HG02884 (cell line): ENCODE results near the gene PIP.
"Not testable (repeated sequence)": the region's sequence is repeated elsewhere in the genome, so short reads cannot be mapped to it uniquely, and the experiment has no call there.

Experiments
- ATAC-seq: cut with Tn5 transposase; IDR thresholded peaks from one replicate; pipeline ENCODE4 v1.9.1; 2021; ENCODE audit warnings: mild to moderate bottlenecking, moderate library complexity; ENCODE audit not compliant: unreplicated experiment

Gene PIP, protein sequence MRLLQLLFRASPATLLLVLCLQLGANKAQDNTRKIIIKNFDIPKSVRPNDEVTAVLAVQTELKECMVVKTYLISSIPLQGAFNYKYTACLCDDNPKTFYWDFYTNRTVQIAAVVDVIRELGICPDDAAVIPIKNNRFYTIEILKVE

DNA sequence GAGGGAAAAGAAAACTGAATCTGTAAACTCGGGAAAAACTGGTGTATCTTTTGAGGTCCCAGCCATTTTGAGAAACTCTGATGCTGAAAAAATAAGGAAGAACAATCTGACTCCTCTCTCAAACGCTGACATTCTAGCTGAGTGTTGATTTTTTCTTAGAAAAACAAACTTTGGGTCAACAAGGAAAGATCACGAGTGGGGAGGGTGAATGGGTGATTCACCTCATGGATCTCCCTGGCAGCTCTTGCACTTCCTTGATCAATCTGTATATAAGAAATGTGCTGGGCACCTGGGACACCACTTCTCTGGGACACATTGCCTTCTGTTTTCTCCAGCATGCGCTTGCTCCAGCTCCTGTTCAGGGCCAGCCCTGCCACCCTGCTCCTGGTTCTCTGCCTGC lies at the start of gene PIP:
Gene PIP (plus strand): TSS at position 297 of the 400 bp plus-strand sequence. CDS start 40 bp downstream, at position 337.
- no peak for ATAC-seq

DNA sequence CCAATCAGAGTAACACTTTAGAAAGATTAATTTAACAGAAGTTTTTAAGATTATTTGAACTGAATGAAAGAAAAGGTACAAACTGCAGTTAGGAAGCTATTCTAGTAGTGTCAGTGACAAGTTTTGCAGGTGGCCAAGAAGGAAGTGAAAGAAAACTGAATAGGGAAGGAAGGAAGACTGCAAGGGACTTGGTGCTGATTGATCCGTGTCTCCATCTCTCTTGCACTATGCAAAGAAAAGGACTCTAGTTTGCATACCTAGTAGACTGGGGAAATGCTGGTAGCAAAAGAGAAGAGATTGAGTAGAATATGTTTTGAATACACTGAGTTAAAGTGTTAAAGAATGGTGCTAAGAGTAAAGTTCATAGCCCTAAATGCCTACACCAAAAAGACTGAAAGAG lies 46.8 kb upstream of the PIP start:
- ATAC-seq: peak; percentile 65

DNA sequence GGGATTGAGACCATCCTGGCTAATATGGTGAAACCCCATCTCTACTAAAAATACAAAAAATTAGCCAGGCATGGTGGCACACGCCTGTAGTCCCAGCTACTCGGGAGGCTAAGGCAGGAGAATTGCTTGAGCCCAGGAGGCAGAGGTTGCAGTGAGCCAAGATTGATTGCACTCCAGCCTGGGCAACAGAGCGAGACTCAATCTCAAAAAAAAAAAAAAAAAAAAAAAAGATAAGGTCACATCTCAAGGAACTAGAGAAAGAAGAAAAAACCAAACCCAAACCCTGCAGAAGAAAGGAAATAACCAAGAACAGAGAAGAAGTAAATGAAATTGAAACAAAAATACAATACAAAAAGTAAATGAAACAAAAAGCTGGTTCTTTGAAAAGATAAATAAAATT lies 46.3 kb upstream of the PIP start:
- ATAC-seq: not testable (repeated sequence)

DNA sequence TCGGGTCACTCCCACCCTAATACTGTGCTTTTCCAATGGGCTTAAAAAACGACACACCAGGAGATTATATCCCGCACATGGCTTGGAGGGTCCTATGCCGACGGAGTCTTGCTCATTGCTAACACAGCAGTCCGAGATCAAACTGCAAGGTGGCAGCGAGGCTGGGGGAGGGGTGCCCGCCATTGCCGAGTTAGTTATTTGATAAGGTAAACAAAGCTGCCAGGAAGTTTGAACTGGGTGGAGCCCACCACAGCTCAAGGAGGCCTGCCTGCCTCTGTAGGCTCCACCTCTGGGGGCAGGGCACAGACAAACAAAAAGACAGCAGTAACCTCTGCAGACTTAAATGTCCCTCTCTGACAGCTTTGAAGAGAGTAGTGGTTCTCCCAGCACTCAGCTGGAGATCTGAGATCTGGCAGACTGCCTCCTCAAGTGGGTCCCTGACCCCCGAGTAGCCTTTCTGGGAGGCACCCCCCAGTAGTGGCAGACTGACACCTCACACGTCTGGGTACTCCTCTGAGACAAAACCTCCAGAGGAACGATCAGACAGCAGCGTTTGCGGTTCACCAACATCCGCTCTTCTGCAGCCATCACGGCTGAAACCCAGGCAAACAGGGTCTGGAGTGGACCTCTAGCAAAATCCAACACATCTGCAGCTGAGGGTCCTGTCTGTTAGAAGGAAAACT lies 43.2 kb upstream of the PIP start:
- not testable (repeated sequence) for ATAC-seq

DNA sequence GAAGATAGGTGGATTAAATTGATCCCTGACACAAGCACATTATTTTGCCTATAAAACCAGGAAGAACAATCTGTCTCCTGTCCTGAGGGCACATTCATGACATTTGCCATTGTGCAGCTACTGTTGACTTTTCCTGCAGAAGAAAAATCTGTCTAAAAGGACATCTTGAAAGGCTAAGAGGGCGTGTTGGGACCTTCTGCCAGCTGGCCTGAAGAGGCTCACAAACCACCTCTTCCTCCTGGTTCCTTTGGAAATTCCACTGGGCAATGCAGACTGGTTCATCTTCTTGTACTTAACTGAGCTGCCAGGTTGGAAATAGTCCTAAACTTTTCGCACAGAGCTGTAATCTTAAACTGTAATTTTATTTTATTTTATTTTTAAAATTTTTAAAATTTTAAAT lies 35.7 kb upstream of the PIP start:
- ATAC-seq: no peak

DNA sequence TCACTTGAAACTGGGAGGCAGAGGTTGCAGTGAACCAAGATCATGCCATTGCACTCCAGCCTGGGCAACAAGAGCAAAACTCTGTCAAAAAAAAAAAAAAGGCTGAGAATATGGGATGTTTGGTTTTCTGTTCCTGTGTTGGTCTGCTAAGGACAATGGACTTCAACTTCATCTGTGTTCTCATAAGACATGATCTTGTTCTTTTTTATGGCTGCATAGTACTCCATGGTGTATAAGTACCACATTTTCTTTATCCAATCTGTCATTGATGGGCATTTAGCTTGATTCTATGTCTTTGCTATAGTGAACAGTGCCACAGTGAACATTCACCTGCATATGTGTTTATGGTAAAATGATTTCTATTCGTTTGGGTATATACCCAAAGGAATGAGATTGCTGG lies 32.3 kb upstream of the PIP start:
- not testable (repeated sequence) for ATAC-seq

DNA sequence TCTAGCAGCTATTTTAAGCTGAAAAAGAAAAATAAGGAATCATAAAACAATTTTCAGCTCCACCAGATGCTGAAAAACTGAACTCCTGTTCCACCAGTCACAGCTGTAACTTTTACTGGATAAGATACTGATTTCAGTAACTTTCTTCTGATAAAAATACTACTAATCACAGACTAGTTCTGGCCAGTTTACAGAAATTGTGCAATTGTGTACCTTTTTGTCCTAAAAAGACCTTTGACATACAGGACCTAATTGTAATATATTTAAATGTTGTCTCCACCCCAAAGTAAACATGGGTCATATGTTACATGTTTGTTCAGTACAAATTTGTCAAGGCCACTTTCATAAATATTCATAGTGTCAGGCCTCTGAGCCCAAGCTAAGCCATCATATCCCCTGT lies 27.1 kb upstream of the PIP start:
- no peak for ATAC-seq

DNA sequence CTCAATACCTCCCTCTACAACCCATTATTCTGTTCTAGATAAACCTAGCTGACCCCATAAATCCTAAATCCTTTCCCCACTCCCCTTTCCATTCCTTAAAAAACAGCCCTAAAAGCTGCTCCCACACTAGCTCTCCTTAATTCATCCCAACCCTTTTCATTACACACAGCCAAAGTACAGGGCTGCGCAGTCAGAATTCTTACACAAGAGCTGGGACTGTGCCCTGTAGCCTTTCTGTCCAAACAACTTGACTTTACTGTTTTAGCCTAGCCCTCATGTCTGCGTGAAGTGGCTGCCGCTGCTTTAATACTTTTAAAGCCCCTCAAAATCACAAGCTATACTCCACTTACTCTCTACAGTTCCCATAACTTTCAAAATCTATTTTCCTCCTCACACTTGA lies 23.9 kb upstream of the PIP start:
- ATAC-seq: not testable (repeated sequence)

DNA sequence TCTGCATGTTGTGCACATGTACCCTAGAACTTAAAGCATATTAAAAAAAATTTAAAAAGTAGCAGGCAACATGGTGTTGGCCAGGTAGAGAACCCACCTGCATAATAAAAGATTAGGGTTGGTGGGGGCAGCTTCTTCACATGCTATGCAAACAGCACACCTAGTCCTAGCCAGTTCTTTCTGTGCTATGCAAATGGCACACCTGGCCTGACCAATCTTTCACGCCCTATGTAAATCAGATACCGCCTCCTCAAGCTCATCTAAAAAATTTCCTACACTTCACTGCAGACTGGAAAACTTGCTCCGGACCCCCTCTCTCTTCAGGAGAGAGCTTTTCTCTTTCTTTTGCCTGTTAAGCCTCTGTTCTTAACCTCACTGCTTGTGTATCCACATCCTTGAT lies 14.5 kb upstream of the PIP start:
- no peak for ATAC-seq

DNA sequence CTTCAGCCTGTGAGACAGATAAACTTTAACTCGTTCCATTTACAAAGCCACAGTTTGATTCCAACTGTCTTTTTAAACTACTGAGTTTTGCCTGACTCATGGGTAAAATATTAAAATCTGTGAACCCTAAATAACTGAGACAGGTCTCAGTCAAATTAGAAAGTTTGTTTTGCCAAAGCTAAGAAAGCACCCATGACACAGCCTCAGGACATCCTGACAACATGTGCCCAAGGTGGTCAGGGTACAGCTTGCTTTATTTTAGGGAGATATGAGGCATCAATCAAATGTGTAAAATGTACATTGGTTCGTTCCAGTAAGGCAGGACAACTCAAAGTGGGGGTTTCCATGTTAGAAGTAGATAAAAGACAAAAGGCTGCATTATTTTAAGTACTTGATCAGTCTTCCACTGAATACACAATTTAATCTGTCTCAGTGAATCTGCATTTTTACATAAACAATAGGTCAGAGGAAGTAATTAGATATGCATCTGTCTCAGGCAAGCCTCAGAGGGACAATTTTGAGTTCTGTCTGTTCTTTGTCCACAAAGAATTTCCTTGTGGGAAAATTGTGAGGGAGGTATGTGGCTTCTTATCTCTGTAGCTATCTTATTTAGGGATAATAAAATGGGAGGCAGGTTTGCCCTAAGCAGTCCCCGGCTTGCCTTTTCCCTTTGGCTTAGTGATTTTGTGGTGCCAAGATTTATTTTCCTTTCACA lies 11.0 kb upstream of the PIP start:
- ATAC-seq: no peak

DNA sequence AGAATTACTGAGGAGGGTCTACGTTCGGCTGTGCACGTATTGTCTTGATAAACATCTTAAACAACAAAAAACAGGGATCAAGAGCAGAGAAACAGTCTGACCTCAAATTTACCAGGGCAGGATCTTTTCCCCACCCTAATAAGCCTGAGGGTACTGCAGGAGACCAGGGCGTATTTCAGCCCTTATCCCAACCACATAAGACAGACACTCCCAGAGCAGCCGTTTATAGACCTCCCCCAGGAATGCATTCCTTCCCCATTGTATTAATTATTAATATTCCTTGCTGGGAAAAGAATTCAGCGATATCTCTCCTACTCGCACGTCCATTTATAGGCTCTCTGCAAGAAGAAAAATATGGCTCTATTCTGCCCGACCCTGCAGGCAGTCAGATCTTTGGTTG lies 8.6 kb upstream of the PIP start:
- ATAC-seq: not testable (repeated sequence)

DNA sequence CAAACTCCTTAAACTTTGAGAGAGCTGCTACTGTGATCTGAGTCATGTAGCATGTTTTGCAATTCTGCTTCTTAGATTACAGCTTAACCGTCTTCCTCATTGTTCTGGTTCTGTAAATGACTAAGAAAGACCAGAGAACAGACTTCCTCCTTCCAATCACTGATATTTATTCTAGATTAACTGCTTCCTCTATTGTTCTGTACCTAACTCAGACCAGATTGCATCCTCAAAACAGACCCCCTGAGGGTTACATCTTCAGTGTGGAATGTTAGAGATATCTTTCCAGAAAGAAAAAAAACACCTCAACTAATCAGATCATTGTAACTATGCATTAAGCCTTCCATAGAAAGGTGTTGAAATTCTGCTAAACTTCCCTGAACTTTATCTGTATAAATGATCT lies 5.7 kb upstream of the PIP start:
- no peak for ATAC-seq

DNA sequence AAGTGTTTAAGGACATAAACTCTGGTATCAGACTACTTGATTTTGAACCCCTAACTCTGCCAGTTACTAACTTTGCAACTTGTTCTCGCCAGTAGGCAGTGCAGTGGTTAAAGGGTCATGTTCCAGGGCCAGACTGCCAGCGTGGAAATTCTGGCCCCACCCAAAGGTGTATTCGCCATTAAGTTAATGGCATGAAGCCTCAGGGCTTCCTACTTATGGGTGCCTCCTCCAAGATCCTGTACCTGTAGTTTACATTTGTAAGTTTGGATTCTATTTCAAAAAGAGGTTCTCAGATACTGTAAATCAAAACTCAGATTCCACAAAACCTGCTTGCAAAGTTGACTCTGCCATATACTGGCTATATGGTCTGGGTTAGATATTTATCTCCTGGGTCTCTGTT lies 2.8 kb upstream of the PIP start:
- ATAC-seq: no peak

DNA sequence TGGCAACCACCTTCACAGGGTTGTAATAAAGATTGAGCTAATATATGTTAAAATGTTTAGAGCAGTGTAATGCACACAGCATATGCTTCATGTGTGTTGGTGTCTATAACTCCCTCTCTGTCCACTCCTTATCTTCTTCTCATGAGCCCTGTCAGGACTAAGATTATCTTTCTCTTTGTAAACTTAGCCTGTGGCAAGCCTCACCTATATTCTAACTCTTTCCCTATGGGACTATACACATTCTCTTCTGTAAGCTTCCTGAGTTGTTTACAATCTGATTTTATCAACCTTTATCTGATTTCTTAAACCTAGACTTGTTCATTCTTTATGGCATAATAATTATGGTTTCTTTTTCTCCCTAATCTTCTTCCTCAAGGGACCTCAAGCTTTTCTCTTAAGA lies 2.4 kb upstream of the PIP start:
- no peak for ATAC-seq

DNA sequence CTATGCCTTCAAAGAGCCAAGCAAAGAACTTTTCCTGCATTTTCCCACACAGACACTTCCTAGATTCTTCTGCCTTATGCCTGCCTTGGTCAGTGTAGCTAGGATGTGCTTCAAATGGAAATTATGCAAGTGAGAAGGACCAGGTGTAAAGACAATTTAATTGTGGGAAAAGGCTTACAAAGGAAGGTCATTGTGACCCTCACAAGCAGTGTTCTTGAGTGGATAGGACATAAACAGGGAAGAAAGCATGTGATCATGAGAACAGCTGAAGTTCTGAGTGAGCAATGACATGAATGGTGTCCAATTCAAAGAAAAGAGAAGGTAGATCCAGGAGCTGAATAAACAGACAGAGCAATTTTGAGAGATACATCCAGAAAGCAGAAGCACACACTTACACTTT lies 1.3 kb upstream of the PIP start:
- ATAC-seq: no peak

DNA sequence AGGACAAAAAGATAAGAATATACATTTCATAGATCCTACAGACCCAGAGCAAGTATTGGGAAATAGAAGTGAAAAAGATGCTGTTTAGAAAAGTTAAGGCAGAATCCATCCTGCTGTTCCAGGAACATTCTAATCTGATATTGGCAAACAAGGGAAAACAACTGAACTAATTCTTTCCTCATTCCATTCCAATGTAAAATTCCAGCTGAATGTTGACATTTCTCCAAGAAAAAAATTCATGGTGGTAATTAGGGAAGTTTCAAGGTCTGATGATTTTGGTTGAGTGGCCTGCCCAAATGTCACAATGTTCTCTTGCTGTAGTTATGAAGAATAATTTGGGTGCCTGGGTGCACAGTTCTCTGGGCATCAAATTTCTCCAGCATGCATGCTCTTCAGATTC lies 15.2 kb downstream of the PIP start:
- no peak for ATAC-seq

DNA sequence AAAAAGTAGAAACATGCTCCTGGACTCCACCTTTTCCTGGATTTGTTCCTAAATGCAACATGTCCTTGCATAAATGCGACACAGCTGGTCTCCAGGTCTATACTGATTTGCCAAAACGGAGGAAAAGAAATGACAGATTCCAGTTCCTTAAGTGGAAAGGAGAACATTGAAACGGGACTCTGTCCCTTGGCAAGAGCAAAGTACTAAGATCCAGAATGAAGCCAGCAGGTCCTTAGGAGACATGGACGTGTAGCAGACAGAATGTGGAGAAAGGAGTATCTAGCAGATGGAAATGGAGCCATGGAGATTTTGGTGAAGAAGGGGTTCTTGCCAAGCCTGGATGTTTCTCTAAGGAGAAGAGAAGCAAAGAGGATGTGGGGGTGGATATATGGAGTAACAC lies 16.2 kb downstream of the PIP start:
- no peak for ATAC-seq

DNA sequence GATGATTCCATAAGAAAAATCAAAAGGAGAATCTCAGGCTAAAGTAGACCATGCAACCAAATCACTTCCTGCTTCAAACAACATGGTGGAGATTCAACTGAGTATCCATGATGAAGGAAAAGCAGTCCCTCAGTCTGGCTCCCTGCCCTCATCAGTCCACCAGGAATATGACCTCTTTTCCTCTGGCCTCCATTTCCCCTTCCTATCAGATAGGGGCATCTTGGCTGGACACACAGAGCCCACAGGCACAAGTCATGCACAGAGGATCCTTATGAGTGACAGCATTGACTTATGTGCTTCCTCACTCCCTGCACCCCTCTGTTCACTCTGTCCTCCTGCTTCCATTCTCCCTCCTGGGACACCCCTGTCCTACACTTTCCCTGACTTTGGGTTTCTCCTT lies 16.8 kb downstream of the PIP start:
- no peak for ATAC-seq

DNA sequence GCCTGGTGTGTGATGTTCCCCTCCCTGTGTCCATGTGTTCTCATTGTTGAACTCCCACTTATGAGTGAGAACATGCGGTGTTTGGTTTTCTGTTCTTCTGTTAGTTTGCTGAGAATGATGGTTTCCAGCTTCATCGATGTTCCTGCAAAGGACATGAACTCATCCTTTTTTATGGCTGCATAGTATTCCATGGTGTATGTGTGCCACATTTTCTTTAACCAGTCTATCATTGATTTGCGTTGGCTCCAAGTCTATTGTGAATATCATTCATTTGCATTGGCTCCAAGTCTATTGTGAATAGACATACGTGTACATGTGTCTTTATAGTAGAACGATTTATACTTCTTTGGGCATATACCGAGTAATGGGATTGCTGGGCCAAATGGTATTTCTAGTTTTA lies 18.8 kb downstream of the PIP start:
- not testable (repeated sequence) for ATAC-seq

DNA sequence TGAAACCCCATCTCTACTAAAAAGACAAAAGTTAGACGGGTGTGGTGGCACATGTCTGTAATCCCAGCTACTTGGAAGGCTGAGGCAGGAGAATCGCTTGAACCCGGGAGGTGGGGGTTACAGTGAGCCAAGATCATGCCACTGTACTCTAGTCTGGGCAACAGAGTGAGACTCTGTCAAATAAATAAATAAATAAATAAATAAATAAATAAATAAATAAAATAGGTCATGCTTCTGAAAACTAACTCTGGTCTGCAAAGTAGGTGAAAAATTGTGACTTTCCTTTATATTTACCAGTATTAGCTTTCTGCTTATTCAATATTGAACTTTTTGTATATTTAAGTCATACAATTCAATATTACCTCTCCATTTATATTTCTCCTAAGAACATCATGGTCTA lies 26.7 kb downstream of the PIP start:
- not testable (repeated sequence) for ATAC-seq

DNA sequence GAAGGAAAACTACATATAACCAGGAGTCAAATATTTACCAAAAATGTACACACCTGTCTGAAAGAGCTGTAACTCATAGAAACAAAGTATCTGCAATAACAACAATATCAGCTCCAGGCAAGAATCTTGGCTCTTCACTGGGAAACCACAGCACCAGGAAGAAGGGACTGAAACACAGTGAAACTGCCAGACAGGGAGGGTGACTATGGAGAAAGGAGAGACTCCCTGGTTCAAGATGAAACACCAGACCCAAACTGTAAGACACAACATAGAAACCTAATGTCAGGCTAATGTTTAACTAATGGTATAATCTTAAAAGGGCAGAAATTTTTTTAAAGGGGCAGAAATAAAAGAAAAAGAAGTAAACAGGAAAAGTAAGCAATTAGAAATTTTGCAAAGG lies 39.8 kb downstream of the PIP start:
- ATAC-seq: no peak

DNA sequence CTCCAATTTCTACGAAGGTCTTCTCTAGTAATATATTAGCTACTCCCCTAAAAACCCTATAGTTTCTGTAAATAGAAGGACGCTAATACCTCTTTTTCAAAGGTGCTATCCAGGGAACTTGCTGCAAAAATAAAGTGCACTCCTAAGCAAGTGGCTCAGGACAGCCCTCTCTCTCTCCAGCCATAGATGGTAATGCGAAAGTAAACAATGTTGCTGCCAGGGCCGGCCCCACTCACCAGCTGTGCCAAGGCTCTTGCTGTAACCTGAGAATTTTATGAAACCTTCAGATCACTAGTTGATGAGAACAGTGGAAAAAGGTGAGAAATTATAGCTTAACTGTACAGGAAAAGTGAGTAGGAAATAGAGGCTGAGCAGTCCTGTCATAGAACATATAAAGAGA lies 40.5 kb downstream of the PIP start:
- no peak for ATAC-seq
